Gastrocnemius medialis (tissue), 4 donors: Measurements from ENCODE around the gene CD79A. TPM values are rescaled to one million over a fixed set of nuclear protein-coding genes. Genes with fewer than 3 reads are reported as not detected.

Experiments
- ATAC-seq, 2 donors: fragments of 150-250 bp; one replicate each; pipeline ENCODE4 v1.9.1; 2016
- DNase-seq, 2 donors: peaks; one replicate each; pipeline ENCODE4 v3.0.0-alpha.2; 2019
- H3K27ac ChIP-seq, 4 donors: fragments of 200-600 bp; sonication (generic); 1 replicate in 1 of 4; 2 replicates in 3 of 4; pipeline ENCODE4 v1.5.1; 2016 to 2018; ENCODE audit warnings: mild to moderate bottlenecking in 2 of 4, moderate library complexity in 1 of 4
- H3K27me3 ChIP-seq, 3 donors: fragments of 200-600 bp; sonication (generic) in 2 of 3; 1 replicate in 1 of 3; 2 replicates in 2 of 3; pipeline versions ENCODE4 v1.5.1 to v1.6.0; 2016 to 2019; ENCODE audit warnings: mild to moderate bottlenecking in 1 of 3, moderate library complexity in 1 of 3
- H3K36me3 ChIP-seq, 2 donors: fragments of 200-600 bp; sonication (generic) in 1 of 2; one replicate each; pipeline ENCODE4 v1.5.1; 2017 to 2018
- H3K4me1 ChIP-seq, 2 donors: fragments of 200-600 bp; sonication (generic) in 1 of 2; one replicate each; pipeline ENCODE4 v1.5.1; 2016 to 2017; ENCODE audit warnings: mild to moderate bottlenecking in 2 of 2
- H3K4me3 ChIP-seq, 4 donors: fragments of 200-600 bp; sonication (generic) in 3 of 4; 1 replicate in 1 of 4; 2 replicates in 3 of 4; pipeline ENCODE4 v1.5.1; 2016 to 2019; ENCODE audit warnings: mild to moderate bottlenecking in 2 of 4
- H3K9me3 ChIP-seq, 3 donors: fragments of 200-600 bp; sonication (generic) in 2 of 3; 1 replicate in 1 of 3; 2 replicates in 2 of 3; pipeline ENCODE4 v1.5.1; 2016 to 2019
- CTCF ChIP-seq, 5 experiments: fragments of 450-650 bp in 3 of 5; fragments of 200-600 bp in 2 of 5; sonication (generic) in 2 of 5; IDR thresholded peaks in 4 of 5; conservative IDR thresholded peaks in 1 of 5; 1 replicate in 4 of 5; 2 replicates in 1 of 5; pipeline ENCODE4 v1.5.1; 2016 to 2019; ENCODE audit warnings: antibody characterized with exemption in 5 of 5, mild to moderate bottlenecking in 3 of 5, moderate library complexity in 3 of 5
- POLR2A ChIP-seq, 2 donors: fragments of 450-650 bp; IDR thresholded peaks; one replicate each; pipeline ENCODE4 v1.6.1; 2017; ENCODE audit warnings: antibody characterized with exemption in 2 of 2, mild to moderate bottlenecking in 2 of 2, moderate library complexity in 2 of 2
- in situ Hi-C, 4 donors: fragments of 200-750 bp; cut with MboI; loops; one replicate each; pipeline versions ENCODE4 v1.15.0 to v1.8.0; 2017; ENCODE audit warnings: low sequenced_read_pairs in 4 of 4
- intact Hi-C: fragments of 100-400 bp; cut with DNase I; formaldehyde crosslinking; loops from one replicate; pipeline ENCODE4 v1.15.1; 2023; ENCODE audit warnings: low total_unique reads
- total RNA-seq, 4 donors: library from RNA; depleted of rRNA; stranded (reverse); fragments of >200 nt; gene quantifications; one replicate each; pipeline versions ENCODE4 v1.1.0 to v1.2.3, GENCODE V29; 2016

Gene CD79A
- total RNA-seq, 4 donors from 2014 or later: 0.20 TPM; not detected in 3

GRCh38 chr19:41926028-41926762 is 49.1 kb downstream of the CD79A start:
- Histone ChIP-seq H3K4me1 (peaks cover 0 to 9% of the 10 kb centered on the region in 2 donors), H3K9me3 (no peaks in the 10 kb centered on the region), H3K27me3 (peaks cover 86 to 95% (median 92%) of the 10 kb centered on the region in 3 donors), H3K36me3 (no peaks in the 10 kb centered on the region), H3K27ac (no peak overlapping the region), H3K4me3 (no peak overlapping the region)
- ATAC-seq: no peak
- DNase-seq: no peak
- intact Hi-C loops (no loop called here), in situ Hi-C loops (no loop called here)
- no peak for TF ChIP-seq POLR2A (IDR thresholded peaks at IDR 0.05)
- TF ChIP-seq CTCF (IDR thresholded peaks at IDR 0.05 in 4 of 5, conservative IDR thresholded peaks at IDR 0.05 in 1 of 5): no peak

- no peak for ATAC-seq
- Histone ChIP-seq H3K9me3 (no peaks in the 10 kb centered on the region), H3K4me3 (no peak overlapping the region), H3K4me1 (peaks cover 0 to 9% of the 10 kb centered on the region in 2 donors), H3K36me3 (no peaks in the 10 kb centered on the region), H3K27me3 (peaks cover 88 to 95% (median 92%) of the 10 kb centered on the region in 3 donors), H3K27ac (no peak overlapping the region)
- intact Hi-C loops (no loop called here), in situ Hi-C loops (no loop called here)
- DNase-seq: no peak
- no peak for TF ChIP-seq POLR2A (IDR thresholded peaks at IDR 0.05)
- no peak for TF ChIP-seq CTCF (IDR thresholded peaks at IDR 0.05 in 4 of 5, conservative IDR thresholded peaks at IDR 0.05 in 1 of 5)
These were observed 49.9 kb downstream of the CD79A start for GRCh38 chr19:41926763-41927496.

- TF ChIP-seq POLR2A (IDR thresholded peaks at IDR 0.05) (no peak), CTCF (IDR thresholded peaks at IDR 0.05 in 4 of 5, conservative IDR thresholded peaks at IDR 0.05 in 1 of 5) (no peak)
- in situ Hi-C loops: no loop called here
- Histone ChIP-seq H3K9me3 (no peaks in the 10 kb centered on the region), H3K27ac (no peak overlapping the region), H3K36me3 (no peaks in the 10 kb centered on the region), H3K27me3 (peaks cover 88 to 95% (median 92%) of the 10 kb centered on the region in 3 donors), H3K4me1 (peaks cover 0 to 9% of the 10 kb centered on the region in 2 donors), H3K4me3 (peak overlapping the region in 3 of 4 donors; percentile 26 to 39 (median 34))
- intact Hi-C loops: no loop called here
- no peak for DNase-seq
- ATAC-seq: no peak
These were observed 50.6 kb downstream of the CD79A start for GRCh38 chr19:41927497-41928192.

- H3K27ac ChIP-seq: no peak within 1 kb of the TSS
- peaks cover 0 to 9% of the 10 kb centered on the region in 2 donors for H3K4me1 ChIP-seq
- no peaks in the 10 kb centered on the region for H3K36me3 ChIP-seq
- H3K9me3 ChIP-seq: no peaks in the 10 kb centered on the region
- H3K27me3 ChIP-seq: peaks cover 87 to 95% (median 92%) of the 10 kb centered on the region in 3 donors
- no peak for ATAC-seq
- in situ Hi-C loops: no loop called here
- H3K4me3 ChIP-seq: peak within 1 kb of the TSS in 3 of 4 donors; percentile 26 to 39 (median 34)
- TF ChIP-seq CTCF (IDR thresholded peaks at IDR 0.05 in 4 of 5, conservative IDR thresholded peaks at IDR 0.05 in 1 of 5) (no peak), POLR2A (IDR thresholded peaks at IDR 0.05) (no peak)
- intact Hi-C loops: no loop called here
- no peak for DNase-seq
These were observed 51.2 kb downstream of the CD79A start, which contains the start of gene ERFL for GRCh38 chr19:41928221-41928683. Gene ERFL (minus strand): TSS chr19:41928449. CDS start chr19:41912919, 15,530 bp downstream.
